GM19438 (cell line): ENCODE results near the gene SLC4A2.

Experiments
- ATAC-seq: cut with Tn5 transposase; IDR thresholded peaks from one replicate; pipeline ENCODE4 v1.9.1; 2021; ENCODE audit warnings: low read depth; ENCODE audit not compliant: unreplicated experiment

The SLC4A2 gene

DNA sequence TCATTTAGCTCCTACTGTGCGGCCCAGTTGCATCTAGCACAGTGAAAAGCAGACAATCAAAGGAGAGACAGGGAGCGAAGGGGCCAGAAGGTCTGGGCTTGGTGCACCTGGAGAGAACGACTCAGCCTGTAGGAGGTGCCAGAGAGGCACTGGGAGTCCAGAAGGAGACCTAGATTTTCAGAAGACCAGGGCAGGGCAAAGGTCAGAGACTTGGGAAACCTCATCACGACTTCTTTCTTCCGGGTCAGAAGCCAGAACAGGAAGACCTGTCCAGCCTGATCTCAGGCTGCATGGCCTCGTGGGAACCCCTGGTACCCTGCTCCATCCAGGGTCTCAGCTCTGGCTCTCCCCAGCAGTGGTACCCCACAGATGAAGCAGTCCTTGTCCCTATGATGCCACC lies 32.0 kb downstream of the SLC4A2 start:
- ATAC-seq = no peak

DNA sequence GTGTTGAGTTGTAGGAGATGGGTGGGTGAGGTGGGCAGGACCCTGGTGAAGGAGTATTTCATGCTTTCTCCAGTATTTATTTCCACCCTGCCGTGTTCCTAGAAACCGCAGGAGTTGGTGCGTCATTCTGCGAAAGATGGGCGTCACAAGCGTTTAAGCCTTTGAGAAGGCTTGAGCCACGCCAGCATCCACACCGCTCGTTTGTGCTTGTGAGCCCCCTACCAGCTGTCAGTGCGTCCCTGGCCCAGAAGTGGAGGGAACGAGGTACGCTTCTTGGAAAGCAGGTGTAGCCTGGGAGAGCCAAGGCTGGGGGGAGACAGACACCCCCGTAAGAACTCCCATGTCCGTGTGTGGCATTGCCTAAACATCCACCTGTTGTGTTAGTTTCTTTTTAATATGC lies 32.6 kb downstream of the SLC4A2 start:
- ATAC-seq = no peak

DNA sequence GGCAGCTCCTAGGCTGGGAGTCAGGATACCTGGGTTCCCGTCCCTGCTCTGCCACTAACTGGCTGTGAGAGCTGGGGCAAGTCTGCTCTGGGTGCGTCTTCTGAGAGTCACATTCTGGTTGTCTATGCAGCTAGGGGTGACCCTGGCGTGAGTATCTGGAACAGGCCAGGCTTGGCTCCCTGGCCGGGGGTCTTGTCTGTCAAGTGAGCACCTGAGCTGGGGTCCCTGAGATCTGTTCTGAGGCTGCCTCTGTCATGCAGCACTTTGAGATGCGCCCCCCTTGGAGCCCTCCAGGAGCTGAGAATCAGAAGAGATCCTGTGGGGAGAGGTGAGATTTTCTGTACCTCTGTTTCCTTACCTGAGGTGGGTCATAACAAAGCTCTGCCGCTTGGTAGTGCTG lies 34.4 kb downstream of the SLC4A2 start:
- ATAC-seq = no peak

DNA sequence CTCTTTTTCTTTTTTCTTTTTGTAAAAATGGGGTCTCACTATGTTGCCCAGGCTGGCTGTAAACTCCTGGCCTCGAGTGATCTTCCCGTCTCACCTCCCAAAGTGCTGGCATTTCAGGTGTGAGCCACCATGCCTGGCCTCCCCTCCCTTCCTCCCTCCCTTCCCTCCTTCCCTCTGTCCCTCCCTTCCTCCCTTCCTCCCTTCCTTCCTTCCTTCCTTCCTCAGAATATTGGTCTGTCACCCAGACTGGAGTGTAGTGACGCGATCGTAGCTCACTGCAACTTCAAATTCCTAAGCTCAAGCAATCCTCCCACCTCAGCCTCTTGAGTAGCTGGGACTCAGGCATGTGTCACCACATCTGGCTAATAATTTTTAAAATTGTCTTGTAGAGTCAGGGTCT lies 35.3 kb downstream of the SLC4A2 start:
- no peak for ATAC-seq

DNA sequence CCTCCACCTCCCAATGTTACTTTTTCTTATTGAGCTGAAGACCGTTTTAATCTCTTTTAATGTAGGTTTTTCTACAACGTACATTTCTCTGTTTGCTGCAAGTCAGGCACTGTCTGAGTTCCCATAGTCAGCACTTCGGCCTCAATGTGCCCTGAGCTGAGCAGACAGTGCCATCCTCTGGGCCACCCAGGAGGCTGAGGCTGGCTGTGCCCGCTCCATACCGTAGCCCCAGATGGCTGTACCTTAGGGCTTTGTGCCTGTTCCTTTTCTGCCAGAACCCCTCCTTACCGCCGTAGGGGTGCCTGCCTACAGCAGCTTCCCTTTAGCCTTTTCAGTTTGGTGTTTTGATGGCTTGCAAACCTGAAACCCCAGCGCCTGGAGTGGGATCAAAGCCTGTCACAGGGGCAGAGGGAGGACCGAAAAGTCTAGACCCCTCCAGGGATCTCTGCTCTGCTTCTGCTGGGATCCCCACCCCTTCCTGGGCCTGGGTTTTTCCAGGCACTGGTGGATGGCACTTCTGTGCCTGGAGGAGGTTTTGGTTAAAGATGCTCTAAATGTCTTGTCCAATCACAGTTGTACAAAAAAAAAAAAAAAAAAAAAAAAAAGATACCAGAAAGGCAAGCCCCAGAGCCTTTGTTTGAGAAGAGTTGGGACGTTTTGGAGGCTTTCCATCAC lies 35.9 kb downstream of the SLC4A2 start:
- no peak for ATAC-seq

DNA sequence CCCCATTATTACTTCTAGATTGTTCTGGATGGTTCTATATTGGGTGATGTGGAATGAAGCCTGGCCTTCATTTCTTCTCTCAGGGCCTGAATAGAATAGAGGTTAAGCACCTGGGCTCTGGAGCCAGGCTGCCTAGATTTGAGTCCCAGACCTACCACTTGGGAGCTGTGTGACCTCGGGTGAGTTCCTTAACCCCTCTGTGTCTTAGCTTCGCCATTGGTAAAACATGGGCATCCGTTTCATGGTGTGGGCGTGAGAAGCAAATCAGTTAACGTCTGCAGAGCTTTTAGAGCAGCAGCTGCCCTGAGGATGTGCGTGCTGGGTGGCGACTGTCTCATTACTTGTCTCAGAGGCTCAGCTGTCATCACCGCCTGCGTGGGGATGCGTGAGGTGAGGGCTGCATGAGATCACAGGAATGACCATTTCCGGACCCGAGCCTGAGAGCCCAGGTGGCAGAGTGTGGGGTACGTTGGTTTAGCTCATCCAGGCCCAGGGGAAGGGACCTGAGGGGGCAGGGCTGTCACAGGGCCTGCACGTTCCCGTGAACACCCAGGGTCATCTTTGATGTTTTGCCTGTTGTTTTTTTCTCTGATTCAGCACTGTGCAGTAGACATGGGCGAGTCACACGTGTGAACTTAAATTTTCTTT lies 36.6 kb downstream of the SLC4A2 start:
- ATAC-seq = no peak

DNA sequence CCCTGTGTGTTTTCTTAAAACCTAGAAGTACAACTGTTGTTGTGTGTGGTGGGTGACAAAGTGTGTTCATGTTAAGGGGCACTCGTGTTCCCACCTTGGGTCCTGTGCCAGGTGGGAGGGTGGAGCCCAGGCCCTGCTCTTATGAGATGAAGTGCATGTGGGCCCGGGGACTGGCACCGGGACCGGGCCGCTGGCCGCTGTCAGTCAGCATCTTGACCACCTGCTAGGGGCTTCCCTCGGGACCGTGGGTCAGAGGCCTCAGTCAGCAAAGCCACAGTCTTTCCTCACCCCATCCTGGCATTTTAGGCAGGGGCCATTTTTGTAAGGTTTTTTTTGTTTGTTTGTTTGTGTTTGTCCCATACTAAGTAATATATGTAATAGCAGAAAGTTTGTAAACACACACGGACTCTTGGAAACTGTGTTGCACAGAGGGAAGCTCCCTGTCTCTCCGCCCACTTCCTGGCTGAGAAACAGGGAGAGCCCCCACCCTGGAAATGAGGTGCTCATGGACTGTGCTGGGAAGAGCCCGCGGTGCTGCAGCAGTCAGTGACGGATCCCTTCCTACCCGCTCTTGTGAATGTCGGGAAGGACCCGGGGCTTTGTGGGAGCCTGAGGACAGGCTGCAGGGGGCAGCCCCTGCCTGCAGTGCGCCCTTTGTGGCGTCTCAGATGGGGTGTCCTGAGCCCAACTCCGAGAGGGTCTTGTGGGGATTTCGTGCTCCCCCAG lies 40.3 kb downstream of the SLC4A2 start:
- ATAC-seq = no peak

DNA sequence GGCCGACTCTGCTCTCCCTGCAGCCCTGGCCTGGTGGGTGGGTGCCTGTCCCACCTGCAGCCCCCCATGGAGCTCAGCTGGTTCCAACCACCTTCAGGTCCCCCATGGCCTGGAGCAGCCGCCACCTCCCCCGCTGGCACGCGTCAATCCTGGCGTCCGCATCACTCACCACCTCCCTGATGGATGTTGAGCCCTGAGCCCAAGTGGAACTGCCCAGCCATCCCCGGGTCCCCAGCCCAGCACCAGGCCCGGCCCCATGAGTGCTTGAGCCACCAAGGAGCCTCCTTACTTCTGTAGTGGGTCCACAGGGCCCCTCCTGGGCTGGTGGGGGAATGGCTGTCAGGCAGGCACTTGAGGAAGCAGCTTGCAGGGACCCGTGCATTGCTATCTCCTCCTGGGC lies 41.5 kb downstream of the SLC4A2 start:
- ATAC-seq = no peak

DNA sequence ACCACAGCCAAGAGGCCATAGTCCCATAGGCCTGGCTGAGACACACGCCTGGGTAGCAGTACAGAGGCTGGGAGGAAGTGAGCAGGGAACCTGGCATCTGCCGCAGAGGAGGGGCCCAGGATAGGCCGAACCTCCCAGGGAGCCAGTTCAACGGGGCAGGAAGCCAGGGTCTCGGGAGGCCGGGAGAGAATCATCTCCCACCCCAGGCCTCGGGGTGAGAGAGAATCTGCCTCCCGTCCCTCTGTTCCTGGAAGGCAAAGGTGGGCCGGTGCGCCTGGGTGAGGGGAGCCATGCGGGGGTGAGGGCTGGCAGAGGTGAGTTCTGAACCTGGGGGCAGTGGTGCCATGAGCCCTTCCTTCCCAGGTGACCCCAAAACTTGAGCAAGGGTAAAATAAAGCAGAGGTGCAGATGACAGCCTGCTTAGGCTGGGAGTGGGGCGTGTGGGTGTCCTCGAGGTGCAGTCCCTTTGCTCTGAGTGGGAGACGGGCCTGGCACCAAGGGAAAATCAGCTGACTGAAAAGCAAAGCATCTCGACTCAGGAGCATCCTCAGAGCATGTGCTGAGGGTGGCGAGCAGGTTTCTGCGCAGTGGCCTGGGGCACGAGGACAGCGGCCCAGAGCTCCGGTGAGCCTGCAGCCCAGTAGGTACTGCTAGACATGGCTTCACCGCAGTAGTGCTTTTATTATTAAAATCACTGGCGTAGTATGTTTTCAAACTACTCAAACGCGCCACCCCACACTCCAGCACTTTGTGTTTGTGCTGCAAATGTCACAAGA lies 42.4 kb downstream of the SLC4A2 start:
- no peak for ATAC-seq

DNA sequence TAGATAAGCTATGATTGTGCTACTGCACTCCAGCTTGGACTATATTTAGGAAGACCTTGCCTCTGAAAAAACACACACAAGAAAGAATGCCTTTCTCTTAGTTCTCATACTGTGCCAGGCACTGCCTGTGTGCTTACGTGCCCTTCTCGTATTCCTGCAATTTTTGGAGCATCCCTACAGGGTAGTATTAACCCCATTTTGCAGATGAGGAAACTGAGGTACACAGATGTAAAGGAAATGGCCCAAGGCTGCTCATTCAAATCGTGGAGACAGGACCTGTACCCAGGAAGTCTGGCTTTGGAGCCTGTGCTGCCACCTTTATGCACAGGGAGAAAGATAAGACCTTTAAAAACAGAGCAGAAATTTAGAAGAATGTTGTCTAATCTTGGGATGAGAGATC lies 43.6 kb downstream of the SLC4A2 start:
- ATAC-seq = no peak

DNA sequence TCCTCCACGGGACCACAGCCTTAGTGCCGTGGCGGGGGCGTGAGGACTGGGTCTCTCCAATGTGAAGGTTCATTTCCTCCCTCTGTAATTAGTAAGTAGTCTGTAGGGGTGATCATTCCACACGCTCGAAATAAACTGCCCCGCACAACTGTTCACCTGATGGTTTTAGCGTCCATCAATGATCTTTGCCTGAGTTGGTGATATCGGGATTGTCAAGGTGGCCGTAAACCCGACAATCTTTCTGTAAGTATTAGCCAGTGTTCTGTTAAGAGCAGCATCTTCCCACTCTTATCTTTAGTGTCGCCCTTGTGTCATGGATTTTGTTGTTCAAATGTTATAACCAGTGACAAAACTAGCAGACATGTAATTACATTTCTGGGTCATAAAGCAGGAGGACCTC lies 44.6 kb downstream of the SLC4A2 start:
- no peak for ATAC-seq

DNA sequence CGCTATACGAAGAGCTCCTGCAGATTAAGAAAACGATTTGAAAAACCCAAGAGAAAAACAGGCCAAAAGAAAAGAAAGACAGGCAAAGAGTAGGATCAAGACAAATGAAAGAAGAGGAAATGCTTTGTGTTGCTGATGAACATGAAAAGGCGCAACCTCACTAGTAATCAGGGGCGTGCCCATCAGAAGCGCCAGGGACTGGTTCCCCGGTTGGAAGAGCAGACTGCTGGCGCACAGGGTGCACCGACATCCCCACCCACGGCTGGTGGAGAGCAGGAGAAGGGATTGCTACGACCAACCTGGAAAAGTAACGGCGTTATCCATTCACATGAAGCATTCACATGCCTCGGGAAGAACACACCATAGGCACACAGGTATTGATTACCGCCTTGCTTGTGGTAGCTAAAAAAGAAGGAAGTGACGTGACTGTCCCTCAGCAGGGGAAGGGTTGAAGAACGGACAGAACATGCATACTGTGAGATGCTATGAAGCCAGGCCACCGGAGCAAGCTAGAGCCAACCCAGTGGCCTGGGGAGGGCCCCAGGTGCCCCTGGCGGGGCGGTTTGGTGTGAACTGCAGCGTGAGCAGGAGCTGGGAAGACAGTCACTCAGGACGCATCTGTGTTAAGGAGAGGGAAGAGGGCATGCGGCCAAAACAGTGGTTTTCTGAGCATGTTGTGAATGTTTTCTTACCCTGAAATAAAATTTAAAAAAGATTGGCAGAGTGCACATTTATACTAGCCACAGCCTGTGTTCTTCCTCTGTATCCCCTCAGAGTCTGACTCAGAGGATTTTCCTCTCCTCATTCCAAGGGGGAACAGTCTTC lies 45.2 kb downstream of the SLC4A2 start:
- ATAC-seq = no peak

DNA sequence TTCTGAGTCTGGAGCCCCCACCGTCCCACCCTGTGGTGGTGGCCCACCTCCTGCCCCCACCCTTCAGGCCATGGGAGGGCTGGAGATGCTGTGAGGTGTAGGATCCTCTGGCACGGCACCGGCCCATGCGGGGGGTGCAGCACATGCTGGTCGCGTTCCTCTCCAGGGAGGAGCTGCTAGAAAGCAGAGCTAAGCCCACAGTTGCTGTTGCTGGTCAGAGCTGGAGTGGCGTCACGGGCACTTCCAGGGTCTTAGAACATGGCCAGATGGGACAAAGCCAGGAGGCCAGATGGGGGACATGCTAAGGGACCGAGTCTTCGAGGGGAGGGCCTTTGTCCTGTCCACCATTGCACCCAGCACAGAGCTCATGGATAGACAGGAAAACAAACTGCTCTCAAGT lies 48.5 kb downstream of the SLC4A2 start:
- ATAC-seq = no peak

DNA sequence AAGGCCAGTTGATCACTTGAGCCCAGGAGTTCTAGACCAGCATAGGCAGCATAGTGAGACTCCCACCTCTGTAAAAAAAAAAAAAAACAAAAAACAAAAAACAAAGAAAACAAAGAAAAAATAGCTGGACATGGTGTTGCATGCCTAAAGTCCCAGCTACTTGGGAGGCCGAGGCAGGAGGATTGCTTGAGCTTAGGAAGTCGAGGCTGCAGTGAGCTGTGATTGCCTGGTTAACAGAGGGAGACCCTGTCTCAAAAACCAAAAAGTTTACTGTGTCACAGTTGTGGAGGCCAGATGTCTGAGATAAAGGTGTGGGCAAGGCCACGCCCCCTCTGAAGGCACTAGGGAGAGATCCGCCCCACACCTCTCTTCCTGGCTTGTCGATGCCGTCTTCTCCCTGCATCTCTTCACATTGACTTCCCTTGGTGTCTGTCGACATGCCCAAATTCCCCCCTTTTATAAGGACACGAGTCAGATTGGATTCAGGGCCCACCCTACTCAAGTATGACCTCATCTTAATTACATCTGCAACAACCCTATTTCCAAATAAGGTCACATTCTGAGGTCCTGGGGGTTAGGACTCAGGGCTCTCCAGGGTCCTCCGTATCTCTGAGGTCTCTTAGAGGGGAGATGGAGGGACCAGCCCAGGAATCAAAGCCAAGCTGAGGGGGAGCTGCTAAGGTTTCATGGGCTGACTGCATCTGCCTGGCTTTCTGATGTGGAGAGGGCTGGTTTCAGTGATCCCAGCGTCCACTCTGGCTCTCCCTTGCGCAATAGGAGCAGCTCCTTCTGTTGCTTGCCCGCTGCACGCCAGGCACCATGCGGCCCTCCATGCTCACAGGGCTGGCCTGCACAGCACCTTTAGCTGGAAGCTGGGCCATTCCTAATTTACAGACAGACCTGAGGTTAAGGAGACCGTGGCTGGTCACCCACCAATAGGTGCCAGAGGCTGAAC lies 50.0 kb downstream of the SLC4A2 start:
- ATAC-seq = no peak

DNA sequence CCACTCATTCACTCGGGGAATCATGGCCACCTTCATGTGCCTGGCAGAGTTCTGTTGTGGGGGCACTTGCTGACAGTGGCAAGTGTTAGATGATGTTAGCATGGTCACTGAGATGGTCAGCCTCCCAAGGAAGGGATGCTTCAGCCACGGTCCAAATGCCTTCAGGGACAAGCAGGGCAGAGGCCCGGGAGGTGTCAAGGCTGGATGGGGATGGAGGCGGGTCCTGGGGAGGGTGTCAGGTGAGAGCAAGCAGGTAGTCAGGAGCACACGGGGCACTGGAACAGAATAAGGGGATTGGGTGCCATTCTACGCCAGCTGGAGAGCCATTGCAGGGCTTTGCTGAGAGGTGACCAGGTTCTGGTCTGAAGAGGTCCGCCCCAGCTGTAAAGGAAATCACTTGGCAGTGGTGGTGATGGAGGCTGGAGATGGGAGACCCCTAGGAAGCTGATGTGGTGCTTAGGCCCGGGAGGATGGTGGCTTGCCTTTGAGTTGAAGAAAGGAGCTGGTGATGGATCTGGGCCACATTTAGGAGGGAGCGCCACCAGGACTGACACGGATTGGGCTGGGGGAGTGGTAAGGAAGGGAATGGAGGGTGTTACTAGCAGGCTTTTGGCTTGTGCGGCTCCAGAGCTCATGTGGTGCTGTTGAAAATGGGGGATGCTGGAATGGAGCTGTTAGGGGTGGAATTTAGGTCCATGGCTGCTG lies 51.0 kb downstream of the SLC4A2 start:
- ATAC-seq = no peak

DNA sequence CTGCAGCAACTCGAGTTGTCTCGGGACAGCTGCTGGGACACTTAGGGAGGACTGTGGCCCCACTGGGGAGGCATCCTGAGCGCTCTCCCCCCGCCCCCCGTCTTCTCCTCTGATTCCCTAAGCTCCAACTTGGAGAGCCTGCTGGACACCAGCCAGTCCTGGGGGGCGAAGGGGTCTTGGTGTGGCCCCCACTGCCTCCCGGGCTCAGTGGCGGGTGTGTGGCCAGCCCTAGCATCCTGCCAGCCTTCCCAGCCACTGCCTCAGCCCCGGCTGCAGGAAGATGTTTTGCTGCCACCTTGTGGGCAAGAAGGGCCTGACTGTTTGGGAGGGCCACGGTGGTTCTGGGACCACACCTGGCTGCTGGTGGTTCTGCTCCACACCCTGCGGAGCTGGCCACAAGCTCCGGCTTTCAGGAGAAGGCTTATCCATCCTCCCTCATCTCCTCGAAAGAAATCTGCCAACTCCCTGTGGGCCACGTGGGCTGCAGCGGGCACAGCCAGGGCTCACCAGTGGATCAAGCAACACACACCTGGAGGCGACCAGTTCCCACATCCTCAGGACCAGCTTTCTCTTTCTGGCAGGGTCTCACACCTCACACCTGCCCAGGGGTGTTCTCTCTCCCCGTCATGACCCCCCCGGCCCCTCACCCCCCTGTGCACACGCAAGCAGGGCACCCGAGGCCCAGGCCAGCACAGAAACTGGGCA lies 51.7 kb downstream of the SLC4A2 start:
- ATAC-seq = peak; percentile 81

DNA sequence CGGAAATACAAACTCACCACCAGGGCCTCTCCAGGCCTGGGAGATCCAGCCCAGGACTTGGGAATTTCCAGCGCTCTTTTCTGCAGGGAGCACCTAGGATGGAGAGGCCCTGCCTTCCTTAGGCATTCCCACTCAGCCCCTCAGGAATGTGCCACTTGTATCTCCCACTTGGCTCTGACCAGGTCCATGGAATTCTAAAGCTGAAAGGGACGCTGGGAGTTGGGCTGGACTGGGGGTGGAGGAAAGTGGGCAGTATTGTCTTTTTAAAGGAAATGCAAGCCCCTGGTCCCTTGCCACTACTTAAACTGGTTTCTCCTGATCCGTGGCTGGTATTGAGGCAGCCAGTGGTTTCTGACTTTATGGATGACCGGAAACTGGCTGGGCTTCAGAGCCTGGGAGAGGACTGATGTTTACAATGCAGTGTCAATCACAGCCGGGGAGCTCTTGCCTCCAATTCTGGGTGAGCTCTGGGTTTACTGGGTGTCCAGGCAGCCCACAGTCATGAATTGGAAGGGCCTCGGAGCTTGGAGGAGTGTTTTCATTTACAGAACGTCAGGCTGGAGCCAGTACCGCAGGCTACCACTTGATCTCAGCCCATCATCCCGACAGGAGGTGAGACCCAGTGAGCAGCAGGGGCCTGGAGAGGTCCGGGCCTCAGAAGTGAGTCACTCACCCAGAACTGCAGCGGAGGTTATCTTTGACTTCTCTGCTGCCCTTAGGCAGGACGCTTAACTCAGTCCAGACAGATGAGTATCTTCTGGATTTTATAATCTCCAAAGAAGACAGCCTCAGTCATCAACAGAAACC lies 54.2 kb downstream of the SLC4A2 start:
- no peak for ATAC-seq
